HEK293T (cell line): ENCODE data around the gene RPL13A.

Experiments used
- CTCF ChIA-PET: fragments of 350-600 bp; formaldehyde crosslinking; extraction: SDS; loops from one replicate; lab custom pipeline; 2021; ENCODE audit warnings: antibody characterized with exemption, inconsistent platforms; lab: Yijun Ruan, JAX
- POLR2A ChIA-PET: fragments of 350-600 bp; formaldehyde crosslinking; extraction: SDS; loops from one replicate; lab custom pipeline; 2020; ENCODE audit warnings: antibody characterized with exemption, inconsistent platforms; lab: Yijun Ruan, JAX
- DNase-seq: peaks from one replicate; pipeline ENCODE4 v3.0.0; 2012; ENCODE audit warnings: mixed read lengths; ENCODE audit errors: extremely low spot score
- ARNT ChIP-seq: fragments of 450-650 bp; IDR thresholded peaks from 2 replicates; pipeline ENCODE4 v1.6.1; 2017; ENCODE audit warnings: mild to moderate bottlenecking
- BHLHE40 ChIP-seq: fragments of 450-650 bp; IDR thresholded peaks from 2 replicates; pipeline ENCODE4 v1.6.1; 2016; ENCODE audit warnings: mild to moderate bottlenecking, moderate library complexity, borderline replicate concordance
- CTBP1 ChIP-seq: fragments of 450-650 bp; IDR thresholded peaks from 2 replicates; pipeline ENCODE4 v1.6.1; 2016; ENCODE audit warnings: borderline replicate concordance
- ELF4 ChIP-seq: fragments of 450-650 bp; IDR thresholded peaks from 2 replicates; pipeline ENCODE4 v1.6.1; 2017; ENCODE audit warnings: antibody characterized with exemption
- FOXA1 ChIP-seq: fragments of 450-650 bp; IDR thresholded peaks from 2 replicates; pipeline ENCODE4 v1.6.1; 2016; ENCODE audit warnings: mild to moderate bottlenecking
- FOXK2 ChIP-seq: fragments of 450-650 bp; IDR thresholded peaks from 2 replicates; pipeline ENCODE4 v1.6.1; 2016; ENCODE audit warnings: mild to moderate bottlenecking
- FOXM1 ChIP-seq: fragments of 450-650 bp; IDR thresholded peaks from 2 replicates; pipeline ENCODE4 v1.6.1; 2017; ENCODE audit warnings: mild to moderate bottlenecking, borderline replicate concordance
- HDGF ChIP-seq: fragments of 450-650 bp; IDR thresholded peaks from 2 replicates; pipeline ENCODE4 v1.6.1; 2017; ENCODE audit warnings: antibody characterized with exemption, borderline replicate concordance
- L3MBTL2 ChIP-seq: fragments of 450-650 bp; conservative IDR thresholded peaks from 2 replicates; pipeline ENCODE4 v1.6.1; 2016; ENCODE audit warnings: mild to moderate bottlenecking
- LEF1 ChIP-seq: fragments of 450-650 bp; IDR thresholded peaks from 2 replicates; pipeline ENCODE4 v1.6.1; 2017; ENCODE audit warnings: mild to moderate bottlenecking, borderline replicate concordance
- NFRKB ChIP-seq: fragments of 450-650 bp; IDR thresholded peaks from 2 replicates; pipeline ENCODE4 v1.6.1; 2016; ENCODE audit warnings: mild to moderate bottlenecking, moderate library complexity
- PKNOX1 ChIP-seq: fragments of 450-650 bp; IDR thresholded peaks from 2 replicates; pipeline ENCODE4 v1.6.1; 2016
- SP1 ChIP-seq: fragments of 450-650 bp; IDR thresholded peaks from 2 replicates; pipeline ENCODE4 v1.6.1; 2017
- SUZ12 ChIP-seq: fragments of 450-650 bp; IDR thresholded peaks from 2 replicates; pipeline ENCODE4 v1.6.1; 2016; ENCODE audit warnings: mild to moderate bottlenecking
- TARDBP ChIP-seq: fragments of 450-650 bp; IDR thresholded peaks from 2 replicates; pipeline ENCODE4 v1.6.1; 2016
- ZNF384 ChIP-seq: fragments of 450-650 bp; IDR thresholded peaks from 2 replicates; pipeline ENCODE4 v1.6.1; 2016

RPL13A gene

DNA sequence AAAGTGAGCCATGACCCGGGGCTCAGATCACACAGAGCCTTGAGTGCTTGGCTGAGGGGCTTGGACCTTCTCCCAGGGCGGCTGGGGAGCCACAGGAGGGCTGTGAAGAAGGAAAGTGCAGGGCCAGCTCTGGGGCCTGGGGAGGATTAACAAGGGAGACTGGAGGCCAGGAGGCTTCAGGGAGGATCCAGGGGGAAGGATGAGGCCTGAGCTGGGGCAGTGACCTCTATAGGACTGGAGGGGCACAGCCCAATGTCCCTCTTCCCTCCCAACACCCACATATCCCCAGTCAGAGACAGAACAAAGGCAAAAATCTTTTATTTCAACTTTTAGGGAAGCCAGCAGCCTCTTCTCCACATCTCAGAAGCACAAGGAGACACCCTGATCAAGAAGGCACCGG, 41.4 kb upstream of the RPL13A start:
- ChIA-PET POLR2A (interaction anchor here (1.1 kb wide), 1 partner anchor 56 kb away, joined by 3 read pairs; no protein-coding TSS in a partner anchor), CTCF (no interaction called here)
- no peak for DNase-seq
- no peak for TF ChIP-seq TARDBP
- TF ChIP-seq BHLHE40 = no peak
- TF ChIP-seq L3MBTL2 = no peak
- no peak for TF ChIP-seq HDGF
- no peak for TF ChIP-seq FOXK2
- no peak for TF ChIP-seq FOXM1
- no peak for TF ChIP-seq SUZ12
- no peak for TF ChIP-seq NFRKB
- no peak for TF ChIP-seq FOXA1
- no peak for TF ChIP-seq PKNOX1

- no peak for DNase-seq
- POLR2A ChIA-PET = interaction anchor here (1.1 to 1.5 kb wide), 3 partner anchors 25 to 58 kb away, joined by 3 to 4 read pairs (median 4); no protein-coding TSS in a partner anchor
- CTCF ChIA-PET = interaction anchor here (0.6 to 1.0 kb wide), 2 partner anchors 56 to 123 kb away, joined by 3 read pairs; no protein-coding TSS in a partner anchor
- TF ChIP-seq ARNT (no peak), L3MBTL2 (no peak), ZNF384 (no peak), LEF1 (no peak), FOXA1 (no peak), FOXM1 (no peak), NFRKB (no peak), PKNOX1 (no peak)
Measured at GRCh38 chr19:49447485-49448431, 39.6 kb upstream of the RPL13A start.

- CTCF ChIA-PET = no interaction called here
- TF ChIP-seq FOXA1 = no peak
- TF ChIP-seq PKNOX1 = no peak
- no peak for TF ChIP-seq HDGF
- TF ChIP-seq FOXK2 = no peak
- no peak for TF ChIP-seq LEF1
- TF ChIP-seq L3MBTL2 = no peak
- no peak for TF ChIP-seq SP1
- no peak for TF ChIP-seq ARNT
- no peak for TF ChIP-seq SUZ12
- no peak for TF ChIP-seq NFRKB
- no peak for TF ChIP-seq CTBP1
- TF ChIP-seq FOXM1 = no peak
- TF ChIP-seq BHLHE40 = no peak
- TF ChIP-seq ELF4 = no peak
- TF ChIP-seq TARDBP = no peak
- no peak for TF ChIP-seq ZNF384
Measured at GRCh38 chr19:49448432-49448786, 39.0 kb upstream of the RPL13A start.

DNA sequence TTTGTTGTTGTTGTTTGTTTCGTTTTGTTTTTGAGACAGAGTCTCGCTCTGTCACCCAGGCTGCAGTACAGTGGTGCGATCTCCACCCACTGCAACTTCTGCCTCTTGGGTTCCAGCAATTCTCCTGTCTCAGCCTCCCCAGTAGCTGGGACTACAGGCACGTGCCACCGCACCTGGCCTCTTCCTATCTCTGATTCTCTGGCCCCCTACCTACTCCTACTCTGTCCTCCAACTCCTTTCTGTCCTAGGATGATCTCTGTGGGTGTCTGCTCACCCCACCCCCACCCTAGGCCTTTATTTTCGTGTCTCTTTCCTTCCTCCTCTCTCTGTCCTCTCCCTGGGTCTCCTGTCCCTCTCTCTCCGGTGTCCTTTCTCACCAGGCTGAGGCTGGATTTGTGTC, 37.0 kb upstream of the RPL13A start:
- ChIA-PET CTCF (no interaction called here), POLR2A (interaction anchor here (2.1 to 4.7 kb wide), 2 partner anchors 8 to 44 kb away, joined by 20 to 41 read pairs; partner anchors contain the start of genes RPS11 and SLC17A7)
- TF ChIP-seq ARNT = no peak
- no peak for TF ChIP-seq LEF1
- TF ChIP-seq FOXA1 = no peak
- no peak for TF ChIP-seq BHLHE40
- DNase-seq = no peak

More at GRCh38 chr19:49448432-49448786, 39.0 kb upstream of the RPL13A start:
- POLR2A ChIA-PET = interaction anchor here (1.2 to 1.5 kb wide), 2 partner anchors 24 to 45 kb away, joined by 4 read pairs; no protein-coding TSS in a partner anchor
- no peak for DNase-seq

DNA sequence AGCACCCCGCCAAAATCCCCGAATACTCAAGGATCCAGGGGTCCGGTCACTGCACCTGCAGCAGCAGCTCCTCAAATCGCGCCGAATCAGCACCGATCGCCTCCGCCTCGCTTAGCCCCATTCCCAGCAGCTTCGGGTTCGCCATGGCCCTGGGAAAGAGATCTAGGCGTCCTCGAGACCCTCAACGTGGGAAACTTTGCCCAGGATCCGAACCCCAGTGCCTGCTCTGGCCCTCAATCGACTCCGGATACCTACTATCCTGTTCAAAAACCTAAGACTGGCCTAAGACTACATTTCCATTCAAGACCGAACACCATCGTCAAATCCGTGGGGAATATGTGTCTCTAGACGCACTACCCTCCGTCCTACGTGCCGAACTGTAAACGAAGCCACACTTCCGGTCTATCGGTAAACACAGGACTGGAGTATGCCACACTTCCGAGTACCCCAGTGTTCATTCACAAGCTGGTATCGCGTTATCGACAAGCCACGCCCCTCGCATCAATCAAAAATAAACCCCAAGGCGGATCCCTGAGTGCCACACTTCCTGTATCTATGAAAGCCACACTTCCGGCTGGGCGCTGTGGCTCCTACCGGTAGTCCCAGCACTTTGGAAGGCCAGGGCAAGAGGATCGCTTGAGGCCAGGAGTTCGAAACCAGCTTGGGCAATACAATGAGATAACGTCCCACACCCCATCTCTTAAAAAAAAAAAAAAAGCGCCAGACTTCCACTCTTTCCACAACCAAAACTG, 35.8 kb upstream of the RPL13A start, which contains the start of gene PIH1D1:
Gene PIH1D1, minus strand, starts transcription at position 385 of the 752 bp plus-strand sequence. Its CDS starts 240 bp downstream, at position 145.
- POLR2A ChIA-PET = interaction anchor here (0.5 to 4.7 kb wide), 22 partner anchors 8 to 224 kb away, joined by 3 to 41 read pairs (median 4); partner anchors contain the start of genes FLT3LG, GFY, RPS11 and SLC17A7
- CTCF ChIA-PET = interaction anchor here (0.6 to 2.3 kb wide), 5 partner anchors 9 to 179 kb away, joined by 3 to 6 read pairs (median 4); no protein-coding TSS in a partner anchor
- DNase-seq = peak; percentile 89
- peak; percentile 98 for TF ChIP-seq PKNOX1
- peak; percentile 86 for TF ChIP-seq ELF4
- peak; percentile 82 for TF ChIP-seq L3MBTL2
- no peak; the same call in 1 of the 2 replicates for TF ChIP-seq FOXK2
